WTC11 (cell line): ENCODE results near the gene MEAK7.

Experiments used
- CTCF ChIP-seq: fragments of 200-600 bp; IDR thresholded peaks from 2 replicates; pipeline ENCODE4 v1.8.0; 2022; ENCODE audit warnings: antibody characterized with exemption
- RORB ChIP-seq: fragments of 250-450 bp; sonication (Bioruptor Pico); IDR thresholded peaks from 2 replicates; pipeline ENCODE4 v1.9.0; 2021; ENCODE audit warnings: mild to moderate bottlenecking

- TF ChIP-seq RORB (no peak), CTCF (no peak)
Observed at GRCh38 chr16:84485255-84486010, 19.0 kb downstream of the MEAK7 start.
